Measurements from ENCODE around the gene SURF2.
"Not testable (repeated sequence)": the region's sequence is repeated elsewhere in the genome, so short reads cannot be mapped to it uniquely, and the experiment has no call there.

The SURF2 gene

DNA sequence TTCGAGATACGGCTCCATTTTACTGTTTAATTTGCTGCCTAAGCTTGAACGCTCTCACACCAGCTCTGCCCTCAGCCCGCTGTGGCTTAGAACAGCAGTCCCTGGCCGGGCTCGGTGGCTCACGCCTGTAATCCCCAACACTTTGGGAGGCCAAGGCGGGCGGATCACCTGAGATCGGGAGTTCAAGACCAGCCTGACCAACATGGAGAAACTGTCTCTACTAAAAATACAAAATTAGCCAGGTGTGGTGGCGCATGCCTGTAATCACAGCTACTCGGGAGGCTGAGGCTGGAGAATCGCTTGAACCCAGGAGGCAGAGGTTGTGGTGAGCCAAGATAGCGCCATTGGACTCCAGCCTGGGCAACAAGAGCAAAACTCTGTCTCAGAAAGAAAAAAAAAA lies 20.9 kb downstream of the SURF2 start:
- DNase-seq (ENCODE audit: low spot score), result not testable (repeated sequence)

DNA sequence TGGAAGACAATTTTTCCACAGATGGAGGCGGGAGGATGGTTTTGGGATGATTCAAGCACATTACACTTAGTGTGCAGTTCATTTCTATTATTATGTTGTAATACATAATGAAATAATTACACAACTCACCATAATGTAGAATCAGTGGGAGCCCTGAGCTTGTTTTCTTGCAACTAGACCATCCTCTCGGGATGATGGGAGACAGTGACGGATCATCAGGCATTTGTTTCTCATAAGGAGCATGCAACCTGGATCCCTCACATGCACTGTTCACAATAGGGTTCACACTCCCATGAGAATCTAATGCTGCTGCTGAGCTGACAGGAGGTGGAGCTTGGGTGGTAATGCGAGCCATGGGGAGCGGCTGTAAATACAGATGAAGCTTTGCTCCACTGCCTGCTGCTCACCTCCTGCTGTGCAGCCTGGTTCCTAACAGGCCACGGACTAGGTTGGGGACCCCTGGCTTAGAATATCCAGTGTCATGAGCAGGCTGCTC lies 21.4 kb downstream of the SURF2 start:
- no peak for DNase-seq (ENCODE audit: low spot score)

DNA sequence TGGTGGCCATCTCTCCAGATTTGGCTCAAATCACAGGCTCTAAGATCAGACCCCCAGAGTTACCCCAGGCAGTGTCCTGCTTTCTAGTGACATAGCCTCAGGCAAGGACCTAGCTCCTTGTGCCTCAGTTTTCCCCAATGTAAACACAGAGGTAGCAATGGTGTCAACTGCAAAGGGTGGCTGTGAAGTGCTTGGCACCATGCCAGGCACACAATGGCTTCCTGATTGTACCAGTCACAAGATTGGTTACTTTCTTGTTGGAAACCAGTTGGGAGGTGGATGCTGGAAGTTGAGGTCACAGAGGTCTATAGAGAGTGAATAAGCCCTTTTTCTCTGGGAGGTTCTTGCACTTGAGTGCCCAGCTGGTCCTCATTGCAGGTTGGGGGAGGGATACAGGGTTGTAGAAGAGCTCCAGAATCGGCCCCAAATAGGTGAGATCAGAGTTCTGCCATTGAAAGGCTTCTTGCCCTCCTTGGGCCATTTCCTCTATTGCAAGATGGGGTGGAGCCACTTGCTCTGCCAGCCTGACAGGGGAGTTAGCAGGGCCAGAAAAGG lies 22.1 kb downstream of the SURF2 start:
- DNase-seq (ENCODE audit: low spot score), result no peak

DNA sequence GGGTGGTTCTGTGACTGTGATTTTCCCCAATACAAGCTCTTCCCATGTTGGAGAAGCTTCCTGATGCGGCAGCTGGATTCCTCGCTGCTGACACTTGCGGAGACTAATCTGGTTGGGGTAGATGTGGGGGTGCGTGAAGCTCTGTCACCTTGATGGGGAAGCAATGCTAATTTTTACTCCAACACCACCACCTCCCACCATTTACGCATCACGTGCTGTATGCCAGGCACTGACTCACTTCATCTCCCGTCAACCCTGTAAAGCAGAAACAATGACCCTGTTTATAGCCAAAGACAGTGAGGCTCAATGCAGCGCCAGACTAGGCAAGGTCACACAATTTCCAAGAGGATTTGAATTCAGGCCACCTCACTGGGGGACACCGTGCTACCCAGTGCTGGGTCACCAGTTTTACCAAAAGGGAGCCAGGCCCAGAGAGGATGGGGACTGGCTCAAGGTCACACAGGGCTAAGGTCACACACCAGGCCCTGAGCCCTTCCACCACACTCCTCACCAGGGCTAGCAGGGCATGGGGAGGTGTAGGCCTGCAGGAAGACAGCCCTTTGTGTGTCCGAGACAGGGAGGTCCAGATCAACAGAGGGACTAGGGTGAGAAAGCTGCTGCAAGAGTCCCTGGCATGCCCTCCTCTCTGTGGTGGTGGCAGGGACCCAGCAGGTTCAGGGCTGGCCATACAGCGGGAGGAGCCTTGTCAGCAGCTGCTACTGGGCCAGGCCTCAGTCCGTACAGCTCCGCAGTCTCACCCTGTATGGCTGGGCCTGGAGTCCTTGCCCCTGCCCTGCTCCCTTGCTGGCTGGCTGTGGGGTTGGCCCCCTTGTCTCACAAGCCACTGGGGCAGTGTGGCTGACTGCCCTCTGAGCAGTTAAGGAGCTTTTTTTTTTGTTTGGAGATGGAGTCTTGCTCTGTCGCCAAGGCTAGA lies 23.1 kb downstream of the SURF2 start:
- no peak for DNase-seq (ENCODE audit: low spot score)

DNA sequence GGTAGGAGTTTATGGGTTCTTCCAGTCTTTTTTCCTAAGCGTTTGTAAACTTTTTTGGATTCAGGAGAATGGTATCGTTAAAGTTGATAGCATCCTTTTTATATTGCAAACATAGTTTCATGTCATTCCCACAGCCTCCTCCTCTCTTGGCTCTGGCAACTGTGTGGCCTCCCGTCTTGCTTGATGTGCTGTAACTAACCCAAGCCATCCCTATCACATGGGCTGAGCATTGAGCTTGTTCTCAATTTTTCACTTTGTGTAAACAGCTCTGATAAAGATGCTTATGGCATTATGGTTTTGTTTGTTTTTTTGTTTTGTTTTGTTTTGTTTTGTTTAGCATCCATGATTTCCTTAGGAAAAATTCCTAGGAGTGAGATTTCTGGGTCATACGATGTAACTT lies 24.4 kb downstream of the SURF2 start:
- no peak for DNase-seq (ENCODE audit: low spot score)

DNA sequence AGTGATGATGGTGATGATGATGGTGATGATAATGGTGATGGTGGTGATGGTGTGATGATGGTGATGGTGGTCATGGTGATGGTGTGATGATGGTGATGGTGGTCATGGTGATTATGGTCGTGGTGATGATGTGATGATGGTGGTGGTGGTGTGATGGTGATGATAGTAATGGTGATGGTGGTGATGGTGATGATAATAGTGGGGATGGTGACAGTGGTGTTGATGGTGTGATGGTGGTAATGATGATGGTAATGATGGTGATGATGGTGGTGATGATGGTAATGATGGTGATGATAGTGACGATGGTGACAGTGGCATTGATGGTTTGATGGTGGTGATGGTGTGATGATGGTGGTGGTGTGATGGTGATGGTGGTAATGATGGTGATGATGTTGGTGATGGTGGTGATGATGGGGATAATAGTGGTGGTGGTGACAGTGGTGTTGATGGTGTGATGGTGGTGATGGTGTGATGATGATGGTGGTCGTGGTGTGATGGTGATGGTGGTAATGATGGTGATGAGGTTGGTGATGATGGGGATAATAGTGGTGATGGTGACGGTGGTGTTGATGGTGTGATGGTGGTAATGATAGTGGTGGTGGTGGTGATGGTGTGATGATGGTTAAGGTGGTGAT lies 26.3 kb downstream of the SURF2 start:
- no peak for DNase-seq (ENCODE audit: low spot score)

DNA sequence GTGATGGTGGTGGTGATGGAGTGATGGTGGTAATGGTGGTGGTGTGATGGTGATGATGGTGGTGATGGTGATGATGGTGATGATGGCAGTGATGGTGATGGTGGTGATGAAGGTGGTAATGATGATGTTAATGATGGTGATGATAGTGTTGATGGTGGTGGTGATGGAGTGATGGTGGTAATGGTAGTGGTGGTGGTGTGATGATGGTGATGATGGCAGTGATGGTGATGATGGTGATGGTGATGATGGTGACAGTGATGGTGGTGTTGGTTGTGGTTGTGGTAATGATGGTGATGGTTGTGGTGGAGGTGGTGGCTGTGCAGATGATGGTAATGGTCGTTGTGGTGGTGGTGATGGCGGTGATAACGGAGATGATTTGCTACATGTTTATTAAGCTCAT lies 27.1 kb downstream of the SURF2 start:
- DNase-seq (ENCODE audit: low spot score), result no peak

DNA sequence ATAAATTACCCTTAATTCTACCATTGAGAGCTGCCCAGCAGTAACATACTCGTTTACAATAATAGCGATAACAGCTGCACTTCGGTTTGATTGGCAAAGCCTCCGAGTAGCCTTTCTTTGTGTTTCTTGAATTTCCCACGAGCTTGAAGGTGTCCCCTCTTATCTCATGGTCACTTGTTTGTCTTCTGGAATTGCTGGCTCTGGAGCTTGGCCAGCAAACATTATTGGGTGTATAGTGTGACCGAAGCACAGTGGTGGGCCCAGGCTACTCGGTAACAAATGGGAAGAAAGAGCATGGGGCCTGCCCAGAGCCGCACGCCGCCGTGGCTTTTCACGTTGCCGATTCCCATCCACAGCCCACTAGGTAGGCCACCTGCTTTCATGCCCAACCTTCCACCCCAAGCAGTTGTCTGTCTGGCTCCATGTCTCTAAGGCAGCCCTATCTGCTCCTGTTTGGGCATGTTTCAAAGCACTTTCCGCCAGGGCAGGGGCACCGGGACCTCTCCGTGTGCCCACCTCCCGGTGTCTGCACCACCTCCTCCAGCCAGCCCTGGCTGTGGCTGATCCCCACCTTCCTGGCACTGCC lies 28.5 kb downstream of the SURF2 start:
- DNase-seq (ENCODE audit: low spot score), result no peak

DNA sequence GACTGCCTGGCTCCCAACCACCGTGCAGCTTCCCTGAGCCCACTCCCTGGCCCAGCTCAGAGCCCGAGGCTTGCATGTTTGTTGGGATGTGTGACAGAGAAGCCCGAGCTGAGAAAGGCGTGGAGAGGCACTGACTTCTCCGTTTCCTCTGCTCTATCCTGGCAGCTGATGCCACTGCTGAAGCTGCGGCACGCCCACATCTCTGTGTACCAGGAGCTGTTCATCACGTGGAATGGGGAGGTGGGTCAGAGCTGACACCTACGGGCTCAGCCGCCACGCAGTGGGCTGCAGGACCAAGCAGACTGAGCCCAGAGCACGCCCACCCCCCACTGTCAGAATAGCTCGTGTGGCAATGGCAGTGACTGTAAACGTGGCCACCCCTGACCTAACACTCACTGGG lies 29.1 kb downstream of the SURF2 start:
- no peak for DNase-seq (ENCODE audit: low spot score)

DNA sequence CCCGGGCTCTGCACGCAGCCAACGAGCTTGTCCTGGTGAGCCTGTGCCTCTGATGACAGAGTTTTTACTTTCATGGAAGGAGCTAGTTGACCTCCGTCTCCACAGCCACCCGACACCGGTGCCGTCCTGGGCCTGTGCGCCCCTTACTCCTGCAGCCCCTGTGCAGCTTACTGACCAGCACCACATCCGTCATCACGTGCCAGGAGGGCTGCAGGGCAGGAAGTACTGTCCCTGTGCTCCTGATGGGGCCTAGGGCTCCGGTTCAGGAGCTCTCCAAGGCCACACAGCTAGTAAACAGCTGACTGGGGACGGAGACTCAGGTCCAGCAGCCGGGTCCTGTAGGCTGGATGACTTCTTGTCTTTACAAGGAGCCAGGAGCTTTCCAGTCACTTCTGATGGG lies 30.0 kb downstream of the SURF2 start:
- no peak for DNase-seq (ENCODE audit: low spot score)

DNA sequence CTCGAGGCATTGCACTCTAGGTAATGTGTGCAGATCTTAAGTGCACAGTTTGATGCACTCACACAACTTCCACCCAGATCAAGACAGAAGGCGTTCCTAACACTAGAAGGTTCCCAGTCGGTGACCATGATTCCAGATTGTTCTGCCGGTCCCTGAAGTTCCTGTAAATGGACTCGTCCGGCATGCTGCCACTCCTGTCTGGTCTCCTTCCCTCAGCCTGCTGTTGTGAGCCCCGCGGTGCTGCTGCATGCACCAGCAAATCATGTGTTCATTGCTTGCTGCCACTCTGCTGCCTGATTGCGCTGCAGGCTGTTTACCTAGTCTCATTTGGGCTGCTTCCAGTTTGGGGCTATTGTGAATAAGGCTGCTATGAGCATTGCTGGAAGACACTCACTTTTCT lies 31.3 kb downstream of the SURF2 start:
- DNase-seq (ENCODE audit: low spot score), result no peak

DNA sequence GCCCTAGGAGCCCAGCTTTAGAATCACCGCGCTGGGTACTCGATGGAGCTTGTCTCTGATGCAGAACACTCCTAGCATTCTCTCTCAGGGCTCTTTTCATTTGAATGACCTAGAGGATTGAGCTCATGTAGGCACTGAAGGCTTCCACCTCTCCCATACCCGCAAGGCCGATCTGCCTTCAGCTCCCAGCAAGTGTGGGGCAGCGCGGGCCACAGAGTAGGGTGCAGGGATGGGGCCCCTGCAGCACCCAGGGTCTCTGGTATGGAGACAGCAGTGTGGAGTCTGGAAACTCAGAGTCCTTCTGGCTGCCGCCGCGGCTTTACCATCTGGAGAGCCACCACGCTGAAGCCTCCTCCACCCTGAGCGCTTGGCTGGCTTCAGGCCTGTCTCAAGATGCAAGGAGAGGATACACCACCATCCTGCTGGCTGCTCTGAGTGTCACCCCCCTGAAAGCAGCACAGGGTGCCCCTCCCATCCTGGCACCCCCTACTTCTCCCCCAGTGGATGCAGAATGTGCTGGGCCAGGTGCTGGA lies 32.7 kb downstream of the SURF2 start:
- no peak for DNase-seq (ENCODE audit: low spot score)

DNA sequence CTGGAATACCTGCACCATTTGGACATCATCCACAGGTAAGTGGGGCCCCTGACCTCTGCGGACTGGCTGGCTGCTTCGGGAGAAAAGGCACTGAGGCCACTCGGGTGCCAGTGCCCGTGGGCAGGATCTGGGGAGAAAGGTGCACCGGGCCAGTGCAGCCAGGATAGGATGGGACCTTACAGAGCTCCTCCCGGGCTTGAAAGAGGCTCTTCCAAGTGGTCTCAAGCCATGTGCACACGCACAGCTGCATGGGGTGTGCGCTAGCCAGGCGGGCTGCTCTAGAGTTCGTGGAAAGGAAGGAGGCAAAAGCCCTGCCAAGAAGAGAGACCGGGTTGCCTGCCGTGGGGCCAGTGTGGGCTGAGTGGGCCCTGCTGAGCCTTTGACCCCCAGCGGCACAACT lies 33.2 kb downstream of the SURF2 start:
- no peak for DNase-seq (ENCODE audit: low spot score)

DNA sequence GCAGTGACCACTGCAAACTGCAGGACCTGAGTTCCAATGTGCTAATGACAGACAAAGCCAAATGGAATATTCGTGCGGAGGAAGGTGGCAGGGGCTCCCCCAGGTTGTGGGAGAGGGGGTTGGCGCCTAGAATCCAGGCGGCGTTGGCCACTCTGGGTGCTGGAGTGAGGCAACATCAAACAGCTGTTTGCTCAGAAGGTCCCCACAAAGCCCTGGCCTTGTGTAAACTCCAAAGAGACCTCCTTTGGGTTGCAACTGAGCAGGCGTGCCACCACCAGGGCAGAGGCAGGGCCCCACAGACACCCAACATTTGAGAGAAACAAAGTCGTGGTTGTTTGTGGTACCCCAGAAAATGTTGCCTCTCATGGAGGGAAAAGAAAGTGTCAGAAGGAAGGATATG lies 34.4 kb downstream of the SURF2 start:
- DNase-seq (ENCODE audit: low spot score), result no peak

DNA sequence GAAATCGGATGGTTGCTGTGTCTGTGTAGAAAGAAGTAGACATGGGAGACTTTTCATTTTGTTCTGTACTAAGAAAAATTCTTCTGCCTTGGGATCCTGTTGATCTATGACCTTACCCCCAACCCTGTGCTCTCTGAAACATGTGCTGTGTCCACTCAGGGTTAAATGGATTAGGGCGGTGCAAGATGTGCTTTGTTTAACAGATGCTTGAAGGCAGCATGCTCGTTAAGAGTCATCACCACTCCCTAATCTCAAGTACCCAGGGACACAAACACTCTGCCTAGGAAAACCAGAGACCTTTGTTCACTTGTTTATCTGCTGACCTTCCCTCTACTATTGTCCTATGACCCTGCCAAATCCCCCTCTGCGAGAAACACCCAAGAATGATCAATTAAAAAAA lies 35.1 kb downstream of the SURF2 start:
- DNase-seq (ENCODE audit: low spot score), result not testable (repeated sequence)

DNA sequence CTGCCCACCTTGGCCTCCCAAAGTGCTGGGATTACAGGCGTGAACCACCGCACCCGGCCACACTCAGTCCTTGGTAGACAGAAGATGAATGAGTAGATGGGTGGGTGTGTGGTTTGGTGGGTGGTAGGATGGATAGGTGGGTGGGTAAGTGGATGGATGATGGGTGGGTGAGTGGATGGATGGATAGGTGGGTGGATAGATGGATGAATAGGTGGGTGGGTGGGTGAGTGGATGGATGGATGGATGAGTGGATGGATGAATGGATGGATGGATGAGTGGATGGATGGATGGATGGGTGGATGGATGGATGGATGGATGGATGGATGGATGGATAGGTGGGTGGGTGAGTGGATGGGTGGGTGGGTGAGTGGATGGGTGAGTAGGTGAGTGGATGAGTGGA lies 36.0 kb downstream of the SURF2 start:
- not testable (repeated sequence) for DNase-seq (ENCODE audit: low spot score)

DNA sequence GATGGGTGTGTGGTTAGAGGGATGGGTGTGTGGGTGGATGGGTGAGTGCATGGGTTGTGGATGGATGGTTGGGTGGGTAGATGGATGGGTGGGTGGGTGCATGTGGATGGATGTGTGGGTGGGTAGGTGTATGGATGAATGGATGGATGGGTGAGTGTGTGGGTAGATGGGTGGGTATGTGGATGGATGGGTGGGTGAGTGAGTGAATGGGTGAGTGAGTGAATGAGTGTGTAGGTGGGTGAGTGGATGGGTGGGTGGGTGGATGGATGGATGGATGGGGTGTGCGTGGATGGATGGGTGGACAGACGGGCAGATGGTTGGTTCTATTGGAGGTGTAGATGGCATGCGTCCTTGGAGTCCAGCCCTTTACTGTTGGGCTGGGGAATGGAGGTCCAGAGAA lies 37.0 kb downstream of the SURF2 start:
- no peak for DNase-seq (ENCODE audit: low spot score)

DNA sequence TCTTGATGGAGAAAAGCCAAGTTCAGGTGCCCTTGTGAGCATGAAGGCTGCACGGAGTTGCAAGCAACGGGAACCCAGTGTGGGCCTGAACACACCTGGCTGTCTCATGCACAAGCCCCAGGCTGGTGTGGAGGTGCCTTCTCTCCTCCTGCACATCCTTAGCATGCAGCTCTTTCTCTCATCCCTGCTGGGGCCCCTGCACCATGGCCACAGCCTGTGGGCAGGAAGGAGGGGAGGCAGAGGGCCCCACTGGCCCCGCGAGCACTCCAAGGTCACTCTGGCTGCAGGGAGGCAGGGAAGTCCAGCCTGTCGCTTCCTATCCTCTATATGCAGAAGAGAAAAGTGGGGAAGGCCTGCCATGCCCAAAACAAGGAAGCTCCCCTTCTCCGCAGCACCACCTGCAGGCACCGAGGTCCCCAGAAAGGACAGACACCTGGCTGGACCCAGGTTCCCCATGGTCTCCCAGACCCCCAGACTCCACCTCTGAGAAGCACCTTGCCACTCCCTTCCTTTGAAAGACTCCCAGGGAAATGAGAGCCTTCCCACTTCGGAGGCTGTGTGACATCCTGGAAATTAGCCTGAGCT lies 38.4 kb downstream of the SURF2 start:
- DNase-seq (ENCODE audit: low spot score), result no peak

DNA sequence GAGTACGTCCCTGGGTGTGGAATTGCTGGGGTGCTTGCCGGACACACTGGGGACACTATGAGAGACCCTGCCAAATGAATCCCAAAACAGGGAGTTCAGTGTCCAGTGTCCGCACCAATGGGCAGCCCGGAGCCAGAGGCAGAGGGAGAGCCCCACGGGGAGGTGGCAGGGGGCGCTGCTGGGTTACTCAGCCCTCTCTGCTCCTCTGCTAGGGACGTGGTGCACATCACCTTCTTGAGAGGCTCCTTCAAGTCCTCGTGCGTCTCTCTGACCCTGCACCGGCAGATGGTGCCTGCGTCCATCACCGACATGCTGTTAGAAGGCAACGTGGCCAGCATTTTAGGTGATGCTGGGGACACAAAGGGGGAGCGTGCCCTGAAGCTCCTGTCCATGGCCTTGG lies 40.6 kb downstream of the SURF2 start:
- DNase-seq (ENCODE audit: low spot score), result no peak

DNA sequence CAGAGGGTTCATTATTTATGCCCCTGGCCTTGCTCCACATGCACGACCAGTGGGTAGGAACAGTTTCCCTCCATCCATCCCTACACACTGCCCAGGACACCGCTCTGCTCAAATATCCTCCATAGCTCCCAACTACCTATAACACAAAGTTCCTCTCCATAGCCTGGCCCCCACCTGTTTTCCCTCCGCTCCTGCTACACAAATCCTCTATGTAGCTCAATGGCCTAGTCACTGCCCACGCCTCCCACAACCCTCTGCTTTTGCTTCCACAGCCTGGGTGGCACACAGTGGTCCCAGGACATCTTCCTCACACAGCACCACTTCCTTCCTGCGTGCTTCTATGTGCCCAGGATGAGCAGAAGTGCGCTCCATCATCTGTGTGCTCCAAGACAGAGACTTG lies 41.0 kb downstream of the SURF2 start:
- no peak for DNase-seq (ENCODE audit: low spot score)

DNA sequence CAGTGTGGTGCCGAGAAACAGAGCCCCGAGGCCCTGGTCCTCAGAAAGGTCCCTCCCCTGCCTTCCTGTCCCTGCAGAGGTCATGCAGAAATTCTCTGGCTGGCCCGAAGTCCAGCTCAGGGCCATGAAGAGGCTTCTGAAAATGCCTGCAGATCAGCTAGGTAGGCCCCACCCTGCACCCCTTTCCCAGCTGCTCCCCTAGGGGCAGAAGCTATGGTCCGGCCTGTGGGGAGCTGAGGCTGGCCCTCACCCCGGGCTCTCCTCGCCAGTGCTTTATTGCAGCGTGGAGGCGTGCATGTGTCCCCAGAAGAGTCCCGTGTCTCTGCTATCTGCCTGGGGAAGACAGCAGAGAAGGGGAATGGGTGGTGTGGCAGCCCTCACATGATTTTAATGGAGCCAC lies 41.5 kb downstream of the SURF2 start:
- no peak for DNase-seq (ENCODE audit: low spot score)

DNA sequence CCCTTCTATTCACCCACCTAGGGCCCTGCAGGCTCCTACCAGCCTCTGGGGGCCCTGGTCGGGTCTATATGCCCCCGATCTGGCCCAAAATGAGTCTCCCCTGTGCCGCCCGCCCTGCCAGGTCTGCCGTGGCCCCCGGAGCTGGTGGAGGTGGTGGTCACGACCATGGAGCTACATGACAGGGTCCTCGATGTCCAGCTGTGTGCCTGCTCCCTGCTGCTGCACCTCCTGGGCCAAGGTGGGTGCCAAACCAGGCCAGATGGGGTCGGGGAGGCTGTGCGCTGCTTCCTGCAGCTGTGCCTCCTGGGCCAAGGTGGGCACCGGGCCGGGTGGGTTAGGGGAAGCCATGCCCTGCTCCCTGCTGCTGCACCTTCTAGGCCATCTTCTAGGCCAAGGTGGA lies 43.9 kb downstream of the SURF2 start:
- no peak for DNase-seq (ENCODE audit: low spot score)

All from activated CD4-positive, alpha-beta T cell treated with anti-CD3 and anti-CD28 coated beads, Interleukin-2, Interleukin-4, amounts not matched to agents 100 ng/mL and 50 ng/mL, durations not matched to agents 16 hours and 8 hours (primary cell).